ENCODE data around the gene TLR10. TPM values are rescaled to one million over a fixed set of nuclear protein-coding genes. Genes with fewer than 3 reads are reported as not detected.
"Not testable (repeated sequence)": the region's sequence is repeated elsewhere in the genome, so short reads cannot be mapped to it uniquely, and the experiment has no call there.

TLR10 gene
- total RNA-seq, 1 donor from 2014 or later = not detected

GRCh38 chr4:38775326-38775725, 7.5 kb downstream of the TLR10 start:
- Histone ChIP-seq H3K79me2 (ENCODE audit: insufficient read depth, low read length) (no peaks in the 10 kb centered on the region), H3K4me3 (ENCODE audit: insufficient read depth, low read depth, low read length) (no peak overlapping the region), H3K27ac (ENCODE audit: low read depth, low read length) (no peak overlapping the region), H3K9ac (ENCODE audit: low read length) (no peak overlapping the region), H3K27me3 (ENCODE audit: insufficient read depth, low read length) (no peaks in the 10 kb centered on the region), H4K20me1 (ENCODE audit: insufficient read depth, low read length) (no peaks in the 10 kb centered on the region), H3K4me2 (ENCODE audit: low read length) (no peak overlapping the region), H3K36me3 (ENCODE audit: insufficient read depth, low read length) (no peaks in the 10 kb centered on the region), H3K9me3 (ENCODE audit: insufficient read depth, low read depth, low read length) (no peaks in the 10 kb centered on the region), H2AFZ (ENCODE audit: low read depth, low read length) (no peak overlapping the region), H3K4me1 (ENCODE audit: insufficient read depth, low read length) (no peaks in the 10 kb centered on the region)
- H3K27me3 Mint-ChIP-seq (ENCODE audit: low read depth, unreplicated experiment) = no peaks in the 10 kb centered on the region
- no peak overlapping the region for H3K4me3 Mint-ChIP-seq (ENCODE audit: unreplicated experiment)
- no peak for TF ChIP-seq CTCF (IDR thresholded peaks at IDR 0.05; ENCODE audit: insufficient read depth, low read depth, low read length)
- no peak for TF ChIP-seq EZH2 (IDR thresholded peaks at IDR 0.05; ENCODE audit: insufficient read depth, low read length)
- no peak overlapping the region for H3K27ac Mint-ChIP-seq (ENCODE audit: unreplicated experiment)
- FAIRE-seq (no peak), DNase-seq (ENCODE audit: low read depth) (no peak)
- H3K36me3 Mint-ChIP-seq (ENCODE audit: low read depth, unreplicated experiment) = no peaks in the 10 kb centered on the region
- no peaks in the 10 kb centered on the region for H3K4me1 Mint-ChIP-seq (ENCODE audit: low read depth, unreplicated experiment)
- peaks cover 3% of the 10 kb centered on the region for H3K9me3 Mint-ChIP-seq (ENCODE audit: unreplicated experiment)

DNA sequence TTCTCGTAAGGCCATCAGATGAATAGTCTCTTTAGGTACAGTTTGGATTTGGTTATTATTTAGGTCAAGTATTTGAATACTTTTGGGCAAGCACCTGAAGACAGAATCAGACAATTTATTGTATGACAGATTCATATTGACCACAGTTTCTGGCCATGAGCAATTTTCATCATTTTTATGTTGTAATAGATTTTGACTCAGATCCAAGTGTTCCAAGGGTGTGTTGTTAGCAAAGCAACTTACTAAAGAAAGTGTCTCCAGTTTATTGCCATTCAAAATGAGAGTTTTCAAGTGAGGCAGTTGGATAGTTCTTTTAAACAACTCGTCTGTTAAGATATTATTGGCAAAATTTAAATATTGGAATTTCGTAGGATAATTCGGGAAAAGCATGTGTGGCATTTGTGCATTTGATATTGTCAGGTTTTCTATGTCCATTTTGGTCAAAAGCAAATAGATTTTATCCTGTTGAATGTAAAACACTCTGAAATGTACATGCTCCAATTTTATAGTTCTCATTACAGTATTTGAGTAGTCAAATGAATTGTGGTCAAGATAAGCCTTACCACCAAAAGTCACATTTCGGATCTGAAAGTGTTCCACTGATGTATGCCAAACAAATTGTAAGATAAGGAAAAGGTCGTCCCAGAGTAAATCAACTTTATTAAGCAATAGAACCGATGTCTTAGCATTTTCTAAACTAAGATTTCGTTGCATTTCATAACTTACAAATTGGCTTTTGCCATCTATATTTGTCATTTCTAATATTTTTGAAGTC, 8.4 kb downstream of the TLR10 start:
- Mint-ChIP-seq H3K4me3 (ENCODE audit: unreplicated experiment) (no peak overlapping the region), H3K27me3 (ENCODE audit: low read depth, unreplicated experiment) (no peaks in the 10 kb centered on the region), H3K27ac (ENCODE audit: unreplicated experiment) (no peak overlapping the region), H3K9me3 (ENCODE audit: unreplicated experiment) (peaks cover 5% of the 10 kb centered on the region), H3K36me3 (ENCODE audit: low read depth, unreplicated experiment) (no peaks in the 10 kb centered on the region), H3K4me1 (ENCODE audit: low read depth, unreplicated experiment) (no peaks in the 10 kb centered on the region)
- Histone ChIP-seq H3K4me2 (ENCODE audit: low read length) (no peak overlapping the region), H3K27me3 (ENCODE audit: insufficient read depth, low read length) (no peaks in the 10 kb centered on the region), H4K20me1 (ENCODE audit: insufficient read depth, low read length) (no peaks in the 10 kb centered on the region), H3K4me1 (ENCODE audit: insufficient read depth, low read length) (no peaks in the 10 kb centered on the region), H3K79me2 (ENCODE audit: insufficient read depth, low read length) (no peaks in the 10 kb centered on the region), H3K9me3 (ENCODE audit: insufficient read depth, low read depth, low read length) (no peaks in the 10 kb centered on the region), H3K36me3 (ENCODE audit: insufficient read depth, low read length) (no peaks in the 10 kb centered on the region), H2AFZ (ENCODE audit: low read depth, low read length) (no peak overlapping the region), H3K9ac (ENCODE audit: low read length) (no peak overlapping the region), H3K27ac (ENCODE audit: low read depth, low read length) (no peak overlapping the region), H3K4me3 (ENCODE audit: insufficient read depth, low read depth, low read length) (no peak overlapping the region)
- FAIRE-seq (no peak), DNase-seq (ENCODE audit: low read depth) (no peak)
- no peak for TF ChIP-seq CTCF (IDR thresholded peaks at IDR 0.05; ENCODE audit: insufficient read depth, low read depth, low read length)
- no peak for TF ChIP-seq EZH2 (IDR thresholded peaks at IDR 0.05; ENCODE audit: insufficient read depth, low read length)

GRCh38 chr4:38770281-38770680, 12.5 kb downstream of the TLR10 start:
- H3K79me2 ChIP-seq (ENCODE audit: insufficient read depth, low read length); H3K27me3 Mint-ChIP-seq (ENCODE audit: low read depth, unreplicated experiment); H3K4me2 ChIP-seq (ENCODE audit: low read length); H3K4me1 ChIP-seq (ENCODE audit: insufficient read depth, low read length); H3K27me3 ChIP-seq (ENCODE audit: insufficient read depth, low read length); FAIRE-seq; H2AFZ ChIP-seq (ENCODE audit: low read depth, low read length); H3K36me3 ChIP-seq (ENCODE audit: insufficient read depth, low read length); H4K20me1 ChIP-seq (ENCODE audit: insufficient read depth, low read length); H3K9me3 Mint-ChIP-seq (ENCODE audit: unreplicated experiment); H3K9me3 ChIP-seq (ENCODE audit: insufficient read depth, low read depth, low read length); H3K4me3 Mint-ChIP-seq (ENCODE audit: unreplicated experiment); H3K27ac ChIP-seq (ENCODE audit: low read depth, low read length); H3K36me3 Mint-ChIP-seq (ENCODE audit: low read depth, unreplicated experiment); H3K4me3 ChIP-seq (ENCODE audit: insufficient read depth, low read depth, low read length); DNase-seq (ENCODE audit: low read depth); H3K4me1 Mint-ChIP-seq (ENCODE audit: low read depth, unreplicated experiment); H3K9ac ChIP-seq (ENCODE audit: low read length); H3K27ac Mint-ChIP-seq (ENCODE audit: unreplicated experiment): not testable (repeated sequence)

All from astrocyte (in vitro differentiated cells and primary cell).